Loucy (cell line): Measurements from ENCODE around the gene MDM4.

Experiments used
- EZH2phosphoT487 ChIP-seq: fragments of 200-600 bp; IDR thresholded peaks from 2 replicates; pipeline ENCODE4 v1.6.1; 2018; ENCODE audit warnings: antibody characterized with exemption, mild to moderate bottlenecking, moderate library complexity, borderline replicate concordance
- TF ChIP-seq, protein P1 (sequence below): fragments of 200-600 bp; sonication (generic); conservative IDR thresholded peaks from 2 replicates; pipeline ENCODE4 v1.5.1; 2014; ENCODE audit warnings: mild to moderate bottlenecking, antibody characterized with exemption, low read length

DNA sequence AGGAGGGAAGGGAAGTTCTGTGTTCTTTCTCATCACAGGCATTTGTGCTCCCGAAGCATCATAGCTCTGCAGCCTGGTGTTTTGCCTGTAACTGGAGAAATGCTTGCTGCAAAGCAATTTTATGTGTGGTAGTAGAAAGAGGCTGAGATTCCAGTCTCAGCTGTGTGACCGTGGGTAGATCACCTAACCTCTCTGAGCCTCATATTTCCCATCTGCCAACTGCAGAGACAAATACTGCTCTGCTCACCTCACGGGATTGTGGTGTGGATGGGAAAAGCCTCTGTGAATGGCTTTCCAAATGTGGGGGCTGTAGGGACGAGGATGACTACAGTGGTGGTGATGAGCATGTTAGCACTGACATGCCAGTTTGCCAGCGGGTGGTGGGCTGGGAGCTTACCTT, 84.0 kb downstream of the MDM4 start:
- TF ChIP-seq, protein P1, sequence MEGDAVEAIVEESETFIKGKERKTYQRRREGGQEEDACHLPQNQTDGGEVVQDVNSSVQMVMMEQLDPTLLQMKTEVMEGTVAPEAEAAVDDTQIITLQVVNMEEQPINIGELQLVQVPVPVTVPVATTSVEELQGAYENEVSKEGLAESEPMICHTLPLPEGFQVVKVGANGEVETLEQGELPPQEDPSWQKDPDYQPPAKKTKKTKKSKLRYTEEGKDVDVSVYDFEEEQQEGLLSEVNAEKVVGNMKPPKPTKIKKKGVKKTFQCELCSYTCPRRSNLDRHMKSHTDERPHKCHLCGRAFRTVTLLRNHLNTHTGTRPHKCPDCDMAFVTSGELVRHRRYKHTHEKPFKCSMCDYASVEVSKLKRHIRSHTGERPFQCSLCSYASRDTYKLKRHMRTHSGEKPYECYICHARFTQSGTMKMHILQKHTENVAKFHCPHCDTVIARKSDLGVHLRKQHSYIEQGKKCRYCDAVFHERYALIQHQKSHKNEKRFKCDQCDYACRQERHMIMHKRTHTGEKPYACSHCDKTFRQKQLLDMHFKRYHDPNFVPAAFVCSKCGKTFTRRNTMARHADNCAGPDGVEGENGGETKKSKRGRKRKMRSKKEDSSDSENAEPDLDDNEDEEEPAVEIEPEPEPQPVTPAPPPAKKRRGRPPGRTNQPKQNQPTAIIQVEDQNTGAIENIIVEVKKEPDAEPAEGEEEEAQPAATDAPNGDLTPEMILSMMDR = no peak
- TF ChIP-seq EZH2phosphoT487 = no peak
